ENCODE results near the gene HES5. TPM values are rescaled to one million over a fixed set of nuclear protein-coding genes. Genes with fewer than 3 reads are reported as not detected.
A peak's percentile ranks its signal among the peaks of the same experiment; 100 is the strongest.

The HES5 gene
- total and polyA plus RNA-seq, 2 of the 13 experiments (the other 11 are each of a cell fraction or from before 2014, with no cell fraction given) = not detected

- no peak for TF ChIP-seq ZNF318 (CRISPR knock-in tag; IDR thresholded peaks at IDR 0.05)
- no peak for TF ChIP-seq PAX8 (CRISPR knock-in tag; IDR thresholded peaks at IDR 0.05; ENCODE audit: borderline replicate concordance)
- TF ChIP-seq CBFB (CRISPR knock-in tag; IDR thresholded peaks at IDR 0.05) = no peak
- TF ChIP-seq IKZF4 (CRISPR knock-in tag; IDR thresholded peaks at IDR 0.05; ENCODE audit: borderline replicate concordance, low read depth, not compliant biosample characterization) = no peak
- TF ChIP-seq TEAD2 (CRISPR knock-in tag; IDR thresholded peaks at IDR 0.05) = no peak
- peak; percentile 56; the same call in 1 of the 2 replicates for TF ChIP-seq IRF9 (CRISPR knock-in tag; IDR thresholded peaks at IDR 0.05; ENCODE audit: borderline replicate concordance)
- no peak for TF ChIP-seq KDM3A (CRISPR knock-in tag; IDR thresholded peaks at IDR 0.05; ENCODE audit: low read depth)
- peak; percentile 76 for TF ChIP-seq MAZ (IDR thresholded peaks at IDR 0.05; ENCODE audit: borderline replicate concordance, low read depth, low read length)
- peak; percentile 51 for TF ChIP-seq MAZ (CRISPR knock-in tag; IDR thresholded peaks at IDR 0.05; ENCODE audit: low read depth)
- no peak for TF ChIP-seq FOSL1 (CRISPR knock-in tag; IDR thresholded peaks at IDR 0.05; ENCODE audit: borderline replicate concordance)
- no peak for TF ChIP-seq ZNF562 (CRISPR knock-in tag; IDR thresholded peaks at IDR 0.05; ENCODE audit: borderline replicate concordance)
- no peak for TF ChIP-seq SIX1 (CRISPR knock-in tag; IDR thresholded peaks at IDR 0.05; ENCODE audit: borderline replicate concordance)
- peak; percentile 13; the same call in 1 of the 2 replicates for TF ChIP-seq ZNF281 (CRISPR knock-in tag; IDR thresholded peaks at IDR 0.05; ENCODE audit: borderline replicate concordance)
- TF ChIP-seq ZNF883 (CRISPR knock-in tag; IDR thresholded peaks at IDR 0.05; ENCODE audit: not compliant biosample characterization) = peak; percentile 15
- no peak for TF ChIP-seq SNAPC2 (CRISPR knock-in tag; IDR thresholded peaks at IDR 0.05)
- no peak for TF ChIP-seq KMT2B (CRISPR knock-in tag; IDR thresholded peaks at IDR 0.05)
- TF ChIP-seq KDM6A (CRISPR knock-in tag; IDR thresholded peaks at IDR 0.05; ENCODE audit: low read depth) = no peak
- no peak for TF ChIP-seq ZNF720 (CRISPR knock-in tag; IDR thresholded peaks at IDR 0.05)
Observed at GRCh38 chr1:2545754-2546514, 15.9 kb upstream of the HES5 start (continued).

All from HepG2 (cell line).